Measurements from ENCODE around the gene FGF1.

Gene FGF1

DNA sequence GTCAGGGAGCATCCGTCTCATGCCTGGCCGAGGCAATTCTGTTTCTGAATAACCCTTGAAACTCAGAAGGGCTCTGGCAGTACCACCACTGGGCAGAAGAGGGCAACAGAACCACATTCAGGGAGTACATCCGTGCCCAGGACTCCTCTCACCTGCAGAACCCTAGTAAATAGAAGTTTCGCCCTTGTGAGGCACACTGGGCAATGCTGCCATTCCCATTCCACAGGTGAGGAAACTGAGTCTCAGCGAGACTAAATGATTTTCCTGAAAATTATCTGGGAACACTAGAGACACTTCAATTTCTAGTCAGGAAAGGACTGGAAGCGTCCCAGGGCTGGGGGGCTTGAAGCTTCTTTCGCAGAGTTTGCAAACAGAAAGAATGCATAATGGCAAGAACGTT is 74.7 kb downstream of the FGF1 start:
- DNase-seq (ENCODE audit: low read depth): peak; percentile 12

DNA sequence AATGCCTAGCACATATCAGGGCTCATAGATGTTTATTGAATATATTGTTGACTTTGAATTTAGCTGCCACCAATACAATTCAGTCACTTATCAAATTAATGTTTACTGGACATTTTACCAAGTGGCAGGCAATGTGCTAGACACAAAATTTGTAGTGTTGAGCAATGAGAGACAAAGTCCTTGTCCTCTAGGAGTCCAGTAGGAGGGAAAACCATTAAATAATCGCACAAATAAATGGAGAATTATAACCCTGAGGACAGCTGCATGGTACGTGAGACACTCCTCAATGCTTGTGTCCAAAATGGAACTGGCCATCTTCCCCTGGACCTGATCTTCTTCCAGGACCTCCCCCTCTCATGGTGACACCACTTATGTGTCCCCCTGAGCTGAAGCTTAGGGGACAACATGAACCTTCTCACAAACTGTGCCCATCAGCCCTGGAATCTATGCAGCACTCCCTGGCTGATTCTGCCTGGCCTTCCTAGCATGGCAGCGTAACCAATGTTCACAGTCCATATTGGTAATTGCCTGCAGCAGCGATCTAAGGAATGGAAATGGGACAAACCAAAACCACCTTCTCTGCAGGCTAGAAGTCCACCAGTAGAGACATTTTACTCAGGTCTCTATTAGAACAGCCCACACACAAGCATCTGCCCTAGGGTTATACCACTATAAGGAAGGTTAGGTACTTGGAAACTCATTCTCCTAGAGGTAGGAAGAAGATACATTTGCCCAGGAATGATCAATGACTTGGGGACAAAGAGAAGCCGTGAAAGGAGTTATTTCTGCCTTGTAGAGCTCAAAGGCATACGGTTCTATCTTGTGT is 75.5 kb downstream of the FGF1 start:
- DNase-seq (ENCODE audit: low read depth): no peak

DNA sequence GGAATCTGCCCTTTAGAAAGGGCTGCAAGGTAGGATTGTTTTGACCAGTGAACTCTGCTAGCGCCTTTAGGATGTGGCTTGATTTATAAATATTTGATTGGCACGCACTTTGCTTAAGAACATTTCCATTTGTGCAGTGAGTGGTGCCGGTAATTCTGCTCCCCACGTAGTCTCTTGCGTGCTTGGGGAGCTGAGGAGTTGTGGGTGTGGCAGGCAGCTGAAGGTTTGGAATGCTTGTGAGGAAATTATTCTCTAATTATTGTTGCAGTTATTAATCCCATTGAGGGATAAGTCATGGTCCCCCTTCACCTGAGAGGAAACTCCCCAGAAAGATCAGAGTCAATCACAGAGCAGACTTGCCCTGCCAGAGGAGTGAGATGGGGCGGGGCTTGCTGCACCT is 76.7 kb downstream of the FGF1 start:
- DNase-seq (ENCODE audit: low read depth): no peak

DNA sequence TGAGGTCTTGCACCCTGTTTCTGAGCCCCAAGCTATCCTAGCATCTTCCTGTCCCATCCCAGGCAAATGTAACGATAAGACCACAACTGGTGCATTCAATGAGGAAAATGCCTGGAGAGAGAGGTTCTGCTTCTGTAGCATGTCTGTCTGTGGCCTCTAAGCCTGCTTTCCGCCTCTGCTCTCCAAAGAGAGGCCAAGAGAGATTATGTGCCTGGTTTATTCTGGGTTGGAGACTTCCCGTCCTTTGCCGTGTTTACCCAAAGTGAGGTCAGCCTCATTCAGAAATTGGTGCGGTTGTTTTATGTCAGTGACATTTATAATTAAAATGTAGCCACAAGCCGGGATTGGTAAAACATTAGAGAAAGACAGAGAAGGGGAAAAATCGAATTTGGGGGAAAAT is 77.8 kb downstream of the FGF1 start:
- DNase-seq (ENCODE audit: low read depth): no peak

DNA sequence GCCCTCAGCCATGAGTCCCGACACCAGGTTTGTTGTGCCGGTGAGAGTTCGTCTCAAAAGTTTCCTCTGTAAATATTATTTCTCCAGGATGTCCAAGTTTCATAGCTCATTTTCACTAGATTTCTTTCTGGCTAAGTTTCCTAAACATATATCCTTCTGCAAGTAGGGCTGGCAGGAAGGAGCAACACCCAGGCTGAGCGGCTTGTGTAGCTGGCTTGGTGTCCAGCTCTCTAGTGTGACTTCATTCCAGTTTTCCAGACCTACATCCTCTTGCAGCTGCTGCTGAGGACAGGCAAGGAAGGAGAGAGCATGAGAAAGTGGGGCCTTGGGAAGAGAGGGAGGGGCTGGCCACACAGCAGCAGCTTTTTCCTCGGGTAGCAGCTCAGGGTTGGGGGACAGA is 80.3 kb downstream of the FGF1 start:
- no peak for DNase-seq (ENCODE audit: low read depth)

DNA sequence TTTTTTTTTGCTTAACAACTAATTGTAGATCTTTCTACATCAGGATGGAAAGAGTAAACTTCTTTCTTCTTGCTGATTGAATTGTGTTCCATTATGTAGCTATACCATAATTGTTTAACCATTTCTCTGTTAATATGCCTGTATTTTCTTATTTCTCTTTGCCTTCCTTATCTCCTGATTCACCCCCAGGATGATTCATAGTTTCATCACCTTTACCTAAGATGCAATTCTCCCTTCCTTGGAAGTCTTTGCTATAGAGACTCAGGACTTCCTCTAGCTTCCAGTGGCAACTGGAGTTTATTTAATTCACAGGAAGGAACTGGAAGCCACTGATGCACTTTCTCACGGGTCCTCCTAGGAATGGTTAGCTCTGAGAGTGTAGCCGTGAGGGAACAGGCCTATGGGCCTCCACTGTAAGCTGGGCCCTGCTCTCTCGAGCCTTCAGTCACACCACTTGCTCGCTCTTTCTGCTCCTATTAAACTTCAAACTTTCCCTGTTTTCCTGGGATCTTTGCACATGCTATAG is 83.1 kb downstream of the FGF1 start:
- no peak for DNase-seq (ENCODE audit: low read depth)

DNA sequence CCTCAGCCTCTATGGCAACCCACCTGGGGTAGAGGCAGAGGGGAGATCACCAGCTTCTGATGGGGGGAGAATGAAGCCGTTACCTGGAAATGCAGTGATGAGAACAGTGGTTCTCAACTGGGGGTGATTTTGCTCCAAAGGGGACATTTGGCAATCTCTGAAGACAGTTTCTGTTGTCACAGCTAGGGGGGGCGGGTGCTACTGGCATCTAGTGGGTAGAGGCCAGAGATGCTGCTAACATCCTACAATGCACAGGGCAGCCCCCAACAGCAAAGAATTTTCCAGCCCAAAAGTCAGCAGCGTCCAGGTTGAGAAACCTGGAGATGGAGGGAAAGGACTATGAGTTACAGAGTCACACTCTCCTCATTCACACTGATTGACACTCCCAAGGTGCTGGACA is 84.5 kb downstream of the FGF1 start:
- DNase-seq (ENCODE audit: low read depth): no peak

DNA sequence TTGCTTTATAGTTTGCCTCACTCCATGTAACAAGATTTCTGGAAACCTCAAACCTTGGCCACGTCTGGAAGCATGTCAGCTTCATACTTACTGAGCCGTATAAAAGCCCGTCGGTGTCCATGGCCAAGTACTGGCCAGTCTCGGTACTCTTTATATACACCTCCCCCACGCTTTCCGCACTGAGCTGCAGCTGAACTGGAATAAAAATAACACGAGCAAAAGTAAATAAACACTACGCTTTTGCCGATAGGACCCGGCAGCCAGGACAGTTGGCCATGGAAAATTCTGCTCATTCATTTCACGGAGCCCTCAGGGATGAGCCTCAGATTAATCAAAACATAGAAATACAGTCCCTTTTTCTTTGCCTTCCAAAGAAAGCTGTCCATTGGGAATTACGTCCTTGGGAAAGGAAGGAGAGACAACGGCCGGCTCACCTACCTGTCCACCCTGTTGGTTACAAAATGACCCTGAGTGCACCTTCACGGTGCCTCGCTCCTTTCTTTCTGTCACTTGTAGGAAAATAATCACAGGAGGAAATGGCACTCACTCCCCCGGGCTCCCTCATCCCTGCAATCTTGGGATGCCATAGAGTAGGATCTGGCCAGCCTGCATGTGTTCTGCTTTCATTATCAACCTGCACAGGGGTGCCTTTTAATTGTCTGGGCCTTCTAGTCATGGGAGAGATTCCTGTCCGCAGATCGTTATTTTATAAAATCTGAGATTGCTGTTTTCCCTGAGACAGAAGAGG is 85.1 kb downstream of the FGF1 start:
- no peak for DNase-seq (ENCODE audit: low read depth)

DNA sequence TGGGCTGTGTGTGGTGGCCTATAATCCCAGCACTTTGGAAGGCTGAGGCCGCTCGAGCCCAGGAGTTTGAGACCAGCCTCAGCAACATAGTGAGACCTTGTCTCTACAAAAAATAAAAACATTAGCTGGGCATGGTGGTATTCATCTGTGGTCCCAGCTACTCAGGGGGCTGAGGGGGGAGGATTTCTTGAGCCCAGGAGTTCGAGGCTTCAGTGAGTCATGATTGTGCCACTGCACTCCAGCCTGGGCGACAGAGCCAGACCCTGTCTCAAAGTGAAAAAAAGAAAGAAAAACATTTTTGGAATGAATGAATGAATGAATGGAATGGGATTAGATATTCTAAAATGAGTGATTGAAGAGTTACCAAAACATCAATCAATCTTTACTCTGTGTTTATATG is 85.8 kb downstream of the FGF1 start:
- no peak for DNase-seq (ENCODE audit: low read depth)

DNA sequence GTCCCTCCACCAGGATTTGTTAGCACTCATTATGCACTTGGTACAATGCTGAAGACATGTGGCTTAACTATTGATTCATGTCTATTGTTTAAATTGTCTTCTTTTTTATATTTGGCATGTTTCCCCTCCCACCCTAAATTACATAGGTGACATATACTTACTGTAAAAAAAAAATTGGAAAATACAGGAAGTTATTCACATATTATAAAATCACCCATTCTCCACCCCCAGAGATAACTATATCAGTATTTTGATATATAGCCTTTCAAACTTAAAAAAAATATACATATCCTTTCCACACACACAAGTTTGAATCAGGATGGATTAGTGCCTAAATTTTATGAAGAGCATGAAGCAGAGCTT is 87.6 kb downstream of the FGF1 start:
- DNase-seq (ENCODE audit: low read depth): no peak

DNA sequence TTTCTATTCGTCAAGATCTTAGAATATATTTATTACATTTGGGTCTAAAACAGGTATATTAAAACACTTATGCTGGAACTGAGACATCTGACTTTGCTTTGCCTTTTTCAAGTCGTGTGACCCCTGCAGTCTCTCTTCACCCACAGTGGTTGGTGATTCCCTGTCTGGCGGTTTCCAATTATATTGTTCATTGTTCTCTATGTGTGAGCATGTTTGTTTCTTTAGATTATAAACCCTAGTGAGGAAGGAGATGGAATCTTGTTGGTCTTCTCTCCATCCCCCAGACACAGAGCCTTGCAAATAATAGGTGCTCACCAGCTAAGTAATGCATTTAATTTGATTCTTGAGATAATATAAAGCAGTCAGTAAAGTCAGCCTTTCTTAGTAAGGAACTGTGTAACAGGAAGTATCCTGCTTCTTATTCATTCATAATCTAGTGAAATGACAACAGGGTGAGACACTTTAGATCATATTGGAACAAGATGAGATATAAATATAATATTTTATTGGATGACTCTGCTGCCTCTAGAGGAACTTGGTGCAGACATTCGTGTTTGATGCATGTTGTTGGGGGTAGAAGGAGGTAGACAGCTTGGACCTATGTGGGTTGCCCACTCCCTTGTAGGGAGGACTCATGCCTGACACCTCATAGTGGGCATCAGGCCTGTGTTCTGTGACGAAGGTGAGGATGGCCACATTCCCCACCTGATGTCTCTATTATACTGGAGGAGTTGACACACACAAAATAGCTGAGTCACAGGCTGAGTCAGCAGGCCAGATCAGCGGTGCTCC is 88.1 kb downstream of the FGF1 start:
- DNase-seq (ENCODE audit: low read depth): no peak

DNA sequence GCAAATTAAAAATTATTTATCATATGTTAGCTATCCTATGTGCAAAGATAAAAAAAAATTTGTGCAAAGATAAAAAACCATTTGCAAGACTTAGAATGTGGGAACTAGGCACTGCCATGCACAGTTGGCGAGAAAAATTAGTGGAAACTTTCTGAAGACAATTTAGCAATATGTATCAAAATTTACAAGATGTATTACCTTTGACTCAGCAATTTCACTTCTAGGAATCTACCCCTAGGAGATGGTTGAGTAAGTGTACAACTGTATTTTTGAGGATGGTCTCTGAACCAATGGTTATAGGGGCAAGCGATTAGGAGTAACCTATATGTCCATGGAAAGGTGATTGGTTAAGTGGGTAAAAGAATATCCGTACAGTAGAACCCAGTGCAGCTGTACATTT is 88.9 kb downstream of the FGF1 start:
- no peak for DNase-seq (ENCODE audit: low read depth)

DNA sequence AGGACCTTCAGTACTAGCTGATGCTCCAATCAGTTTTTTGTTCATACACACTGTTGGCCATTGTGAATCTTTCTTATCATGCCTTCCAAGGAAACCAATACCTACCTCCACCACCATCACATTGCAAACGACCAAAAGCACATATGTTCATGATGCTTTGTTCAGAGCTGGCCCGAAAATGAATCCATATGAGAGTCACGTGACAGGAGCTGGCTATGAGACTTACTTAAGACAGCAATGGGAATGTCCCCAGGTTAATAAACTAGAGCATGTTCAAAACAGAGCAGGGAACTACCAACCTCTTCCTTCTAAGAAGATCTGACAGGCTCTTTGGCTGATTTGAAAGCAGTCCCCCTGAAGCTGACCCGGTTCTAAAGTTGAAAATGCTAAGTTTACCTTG is 93.5 kb downstream of the FGF1 start:
- no peak for DNase-seq (ENCODE audit: low read depth)

DNA sequence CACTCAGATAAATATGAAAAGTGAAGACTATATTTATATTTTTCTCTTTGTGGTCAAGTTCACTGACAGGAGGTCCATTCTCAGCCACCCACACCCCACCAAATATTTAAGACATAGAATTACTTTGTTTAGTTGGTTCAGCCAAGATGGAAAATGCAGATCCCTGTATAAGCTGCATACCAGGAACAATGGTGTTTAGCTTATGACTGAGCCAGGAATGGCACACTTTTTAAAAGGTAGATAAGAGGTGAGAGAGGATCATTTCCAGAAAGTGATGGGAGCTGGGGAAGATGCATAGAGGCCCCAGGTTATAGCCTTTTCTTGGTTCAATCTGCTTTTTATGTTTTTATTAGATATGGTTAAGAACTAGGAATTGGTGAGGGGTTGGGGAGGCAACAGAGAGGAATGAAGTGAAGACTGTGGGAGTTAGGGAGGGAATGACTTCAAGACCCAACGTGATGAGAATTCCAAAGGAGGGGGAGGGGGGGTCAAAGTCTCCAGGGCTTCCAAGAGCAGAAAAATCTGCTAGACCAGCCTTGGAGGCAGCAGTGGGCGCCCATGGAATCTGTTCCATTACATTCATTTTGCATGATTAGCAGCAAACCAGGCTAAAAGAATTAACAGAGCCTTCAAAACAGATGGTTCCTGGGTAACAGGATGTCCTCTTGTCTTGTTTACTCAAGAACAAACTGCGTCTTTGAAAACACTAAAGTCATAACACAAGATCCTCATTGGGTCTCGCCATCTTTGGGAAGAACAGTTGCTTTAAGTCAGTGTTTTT is 95.2 kb downstream of the FGF1 start:
- no peak for DNase-seq (ENCODE audit: low read depth)

DNA sequence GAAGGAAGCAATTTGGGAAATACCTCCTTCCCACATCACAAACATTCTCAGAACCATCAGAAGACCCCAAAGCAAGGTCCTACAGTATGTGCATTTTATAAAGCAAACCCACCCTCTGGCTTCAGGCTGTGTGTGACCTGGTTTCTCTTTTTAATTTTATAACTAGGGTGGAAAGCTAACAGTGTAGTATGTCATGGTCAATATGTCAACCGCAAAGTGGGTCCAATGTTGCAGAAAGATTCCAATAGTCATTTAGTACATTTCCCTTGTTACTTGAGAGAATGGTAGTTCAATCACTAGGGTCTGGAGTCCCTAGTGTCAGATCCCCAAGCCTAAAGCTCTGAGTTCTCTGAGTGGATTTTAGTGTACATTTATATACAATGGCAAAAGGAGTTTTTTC is 96.2 kb downstream of the FGF1 start:
- no peak for DNase-seq (ENCODE audit: low read depth)

DNA sequence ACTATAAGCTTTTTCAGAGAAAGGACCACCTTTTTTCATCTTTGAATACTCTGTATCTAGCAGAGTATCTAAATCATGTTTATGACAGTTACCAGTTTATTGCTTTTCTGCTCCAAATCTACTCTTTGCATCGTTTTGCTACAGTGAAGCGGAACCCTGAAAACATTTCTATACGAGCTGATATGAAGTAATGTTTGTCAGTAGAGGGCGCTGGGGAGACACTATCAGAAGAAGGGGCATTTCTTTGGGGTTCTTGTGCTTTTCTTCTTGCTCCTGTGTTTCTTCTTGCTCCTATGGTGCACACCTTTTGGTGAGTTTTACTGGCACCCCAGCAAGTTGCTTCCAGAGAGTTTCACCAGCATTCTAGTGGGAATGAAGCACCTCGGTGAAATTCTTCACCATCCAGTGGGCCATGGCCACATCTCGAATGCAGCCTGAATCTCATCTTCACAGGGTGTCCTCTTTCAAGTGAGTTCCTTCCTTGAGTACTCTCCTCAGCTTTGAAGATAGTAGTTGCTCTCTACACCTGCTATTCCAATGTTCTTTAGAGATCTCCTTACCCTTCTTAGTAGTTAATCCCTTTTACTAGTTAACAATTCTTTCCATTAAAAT is 98.4 kb downstream of the FGF1 start:
- no peak for DNase-seq (ENCODE audit: low read depth)

DNA sequence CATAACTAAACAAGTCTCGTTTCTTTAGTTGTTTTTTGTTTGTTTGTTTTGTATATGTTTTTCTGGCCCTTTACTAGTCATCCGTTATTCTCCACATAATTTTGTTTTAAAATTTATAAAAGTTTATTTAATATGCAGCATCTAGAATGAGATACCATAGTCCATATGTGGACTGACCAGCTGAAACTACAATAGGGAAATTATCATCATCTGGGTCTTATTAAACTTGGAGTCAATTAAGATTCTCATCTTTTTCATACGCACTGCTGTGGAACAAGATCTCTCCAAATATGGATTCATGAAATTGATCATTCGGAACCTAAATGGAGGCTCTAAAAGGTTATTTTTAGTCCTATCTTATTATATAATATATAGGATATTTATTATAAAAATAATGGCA is 99.3 kb downstream of the FGF1 start:
- DNase-seq (ENCODE audit: low read depth): no peak

DNA sequence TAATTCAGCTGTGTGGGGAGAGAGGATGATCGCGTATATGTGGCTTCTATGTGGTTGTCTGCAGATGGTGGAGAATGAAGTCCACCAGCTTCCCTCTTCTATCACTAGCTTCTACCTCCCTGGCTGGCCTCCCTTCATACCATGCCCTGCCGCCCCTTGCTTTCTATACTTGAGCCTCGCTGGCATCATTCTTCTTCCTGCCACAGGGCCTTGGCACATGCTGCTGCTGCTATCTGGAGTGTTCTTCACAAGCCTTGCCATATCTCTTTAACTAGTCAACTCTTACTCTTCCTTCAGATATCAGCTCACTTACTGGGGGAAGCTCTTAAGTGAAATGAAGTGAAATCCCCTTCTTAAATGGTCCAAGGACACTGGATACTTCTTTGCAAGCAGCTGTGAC is 100.4 kb downstream of the FGF1 start:
- DNase-seq (ENCODE audit: low read depth): no peak

DNA sequence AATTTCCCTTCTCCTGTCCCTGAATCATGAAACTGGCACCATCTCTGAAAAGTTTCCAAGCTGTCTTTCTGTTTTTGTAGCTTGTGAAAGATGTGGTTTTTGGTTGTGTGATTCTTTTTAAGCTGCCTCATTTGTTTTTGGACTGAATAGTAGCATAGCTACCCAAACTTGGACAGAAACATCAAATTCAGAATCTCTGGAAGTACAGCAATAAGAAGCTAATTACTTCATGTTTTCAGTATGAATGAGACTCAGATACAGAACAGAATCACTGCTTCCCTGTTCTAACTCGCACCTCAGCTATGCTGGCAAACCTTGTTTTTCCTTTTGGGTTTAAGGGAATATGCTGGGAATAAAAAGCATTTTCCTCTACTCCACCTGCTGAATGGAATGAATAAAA is 101.0 kb downstream of the FGF1 start:
- DNase-seq (ENCODE audit: low read depth): no peak

DNA sequence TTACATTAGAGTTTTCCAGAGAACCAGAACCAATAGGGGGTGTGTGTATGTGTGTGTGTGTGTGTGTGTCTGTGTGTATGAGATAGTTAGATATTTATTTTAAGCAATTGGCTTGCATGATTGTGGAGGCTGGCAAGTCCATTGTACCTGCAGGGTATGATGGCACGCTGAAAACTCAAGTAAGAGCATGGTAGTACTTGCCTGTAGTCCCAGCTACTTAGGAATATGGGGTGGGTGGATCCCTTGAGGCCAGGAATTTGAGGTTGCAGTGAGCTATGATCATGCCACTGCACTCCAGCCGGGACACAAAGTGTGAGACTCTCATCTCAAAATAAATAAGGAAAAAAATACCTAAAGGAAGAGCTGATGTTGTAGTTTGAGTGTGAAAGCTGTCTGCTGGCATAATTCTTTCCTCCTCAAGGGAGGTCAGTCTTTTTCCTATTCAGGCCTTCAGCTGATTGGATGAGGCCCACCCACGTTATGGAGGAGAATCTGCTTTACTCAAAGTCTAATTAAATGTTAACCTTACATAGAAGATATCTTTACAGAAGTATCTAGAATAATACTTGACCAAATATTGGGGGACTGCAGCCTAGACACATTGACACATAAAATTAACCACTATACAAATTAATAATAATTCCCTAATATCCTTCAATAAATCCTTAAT is 107.6 kb downstream of the FGF1 start:
- DNase-seq (ENCODE audit: low read depth): no peak

DNA sequence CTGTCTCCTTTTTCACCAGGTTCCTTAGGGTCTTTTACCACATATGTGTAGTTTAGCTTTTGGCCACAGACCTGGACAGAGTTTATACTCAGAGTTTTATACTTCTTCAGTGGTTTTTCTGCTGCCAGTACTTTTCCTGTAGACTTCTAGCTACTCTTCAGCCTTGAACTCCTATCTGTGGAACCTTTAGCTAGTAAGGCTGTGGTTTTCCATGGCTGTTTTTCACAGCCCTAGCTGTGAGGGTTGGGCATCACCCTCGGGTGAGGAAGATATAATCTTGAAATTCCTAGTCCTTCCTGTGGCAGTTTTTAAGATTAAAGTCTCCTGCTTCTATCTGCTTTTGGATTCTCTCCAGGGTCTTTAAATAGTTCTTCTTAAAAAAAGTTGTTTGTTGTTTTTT is 109.1 kb downstream of the FGF1 start:
- no peak for DNase-seq (ENCODE audit: low read depth)
